ENCODE results near the gene SAMD1.

DNA sequence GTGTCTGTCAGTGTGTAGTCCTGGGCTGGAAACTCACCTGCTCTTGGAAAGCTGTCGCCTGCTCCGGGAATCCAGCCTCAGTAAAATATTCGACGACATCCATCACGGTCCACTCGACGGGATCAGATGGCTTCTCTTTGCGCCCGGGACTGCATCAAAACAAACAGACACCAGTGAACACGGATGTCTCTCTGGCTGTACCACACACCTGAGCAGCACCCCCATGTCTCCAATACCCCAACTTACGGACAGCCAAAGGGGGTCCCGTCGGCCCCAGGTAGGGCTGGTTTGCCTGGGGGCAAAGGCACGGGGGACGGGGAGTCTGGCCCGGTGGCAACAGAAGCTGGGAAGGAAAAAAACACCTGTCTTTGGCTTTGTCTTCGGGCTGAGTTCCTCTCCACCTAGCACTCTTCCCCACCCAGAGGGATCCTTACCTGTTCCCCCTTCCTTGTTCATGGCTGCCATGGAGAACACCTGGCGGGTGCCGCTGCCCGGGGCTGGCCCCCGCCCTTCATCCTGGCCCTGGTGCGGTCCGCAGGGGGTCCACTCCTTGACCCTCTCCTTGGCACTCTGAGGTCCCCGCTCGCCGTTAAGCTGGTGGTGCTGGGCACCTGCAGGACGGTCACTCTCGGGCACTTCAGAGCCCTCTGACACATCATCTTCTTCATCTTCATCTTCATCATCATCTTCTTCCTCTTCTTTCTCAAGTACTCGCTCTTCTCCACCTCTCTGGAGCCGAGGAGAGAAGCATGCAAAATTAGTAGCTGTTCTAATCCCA lies 1.7 kb downstream of the SAMD1 start:
- TF ChIP-seq CTCF (conservative IDR thresholded peaks at IDR 0.05; ENCODE audit: low read depth, low read length) (no peak), EZH2phosphoT487 (IDR thresholded peaks at IDR 0.05; ENCODE audit: borderline replicate concordance, low read length) (no peak), EZH2 (IDR thresholded peaks at IDR 0.05; ENCODE audit: low read length, unreplicated experiment) (no peak)

All from PC-3 (cell line).